GM18508 (cell line): ENCODE data around the gene VDR.

Source experiments
- ATAC-seq: cut with Tn5 transposase; IDR thresholded peaks from one replicate; pipeline ENCODE4 v1.9.1; 2021; ENCODE audit warnings: moderate number of reproducible peaks; ENCODE audit not compliant: insufficient read depth, unreplicated experiment

VDR gene

GRCh38 chr12:47896022-47896421 is 8.8 kb downstream of the VDR start:
- no peak for ATAC-seq

GRCh38 chr12:47894652-47895051 is 10.1 kb downstream of the VDR start:
- ATAC-seq = no peak

GRCh38 chr12:47894068-47894467 is 10.7 kb downstream of the VDR start:
- ATAC-seq = no peak

GRCh38 chr12:47892819-47893218 is 12.0 kb downstream of the VDR start:
- ATAC-seq = no peak

GRCh38 chr12:47891356-47891755 is 13.4 kb downstream of the VDR start:
- ATAC-seq = no peak

GRCh38 chr12:47889040-47889439 is 15.8 kb downstream of the VDR start:
- ATAC-seq = no peak

- no peak for ATAC-seq
Observed at GRCh38 chr12:47888153-47888819, 16.5 kb downstream of the VDR start.

GRCh38 chr12:47887529-47887928 is 17.3 kb downstream of the VDR start:
- no peak for ATAC-seq

- ATAC-seq = no peak
Observed at GRCh38 chr12:47886510-47887240, 18.1 kb downstream of the VDR start.

GRCh38 chr12:47885566-47885965 is 19.2 kb downstream of the VDR start:
- no peak for ATAC-seq

- no peak for ATAC-seq
Observed at GRCh38 chr12:47885012-47885501, 19.7 kb downstream of the VDR start.

GRCh38 chr12:47884501-47884900 is 20.3 kb downstream of the VDR start:
- ATAC-seq = no peak

- ATAC-seq = no peak
Observed at GRCh38 chr12:47883663-47884195, 21.1 kb downstream of the VDR start.

- ATAC-seq = peak; percentile 74
Observed at GRCh38 chr12:47882781-47883546, 21.8 kb downstream of the VDR start.

- ATAC-seq = no peak
Observed at GRCh38 chr12:47881826-47882427, 22.9 kb downstream of the VDR start.

GRCh38 chr12:47881051-47881450 is 23.7 kb downstream of the VDR start:
- no peak for ATAC-seq

GRCh38 chr12:47878918-47879481 is 25.8 kb downstream of the VDR start:
- ATAC-seq = no peak

GRCh38 chr12:47878293-47878917 is 26.4 kb downstream of the VDR start:
- no peak for ATAC-seq

GRCh38 chr12:47877081-47877480 is 27.7 kb downstream of the VDR start:
- no peak for ATAC-seq
